AG04449 (cell line): Measurements from ENCODE around the gene SLC5A9.

Experiments
- CTCF ChIA-PET: fragments of 350-600 bp; formaldehyde crosslinking; extraction: SDS; loops from one replicate; lab custom pipeline; 2021; ENCODE audit warnings: antibody characterized with exemption; lab: Yijun Ruan, JAX
- POLR2A ChIA-PET: fragments of 400-600, 350-600 bp; formaldehyde crosslinking; extraction: SDS; loops from one replicate; lab custom pipeline; 2020; ENCODE audit warnings: antibody characterized with exemption, inconsistent platforms; lab: Yijun Ruan, JAX
- DNase-seq: peaks from one replicate; pipeline ENCODE4 v3.0.0-alpha.2; 2010; ENCODE audit warnings: low read depth, low spot score
- H3K4me3 ChIP-seq: 2 replicates; pipeline ENCODE4 v1.5.1; 2011; ENCODE audit warnings: low read depth, mild to moderate bottlenecking, control low read depth, low read length
- CTCF ChIP-seq: IDR thresholded peaks from one replicate; pipeline ENCODE4 v1.5.1; 2011; ENCODE audit warnings: mild to moderate bottlenecking, moderate library complexity, low read length, control low read depth, inconsistent platforms; ENCODE audit not compliant: insufficient read depth; ENCODE audit errors: missing control alignments

SLC5A9 gene

GRCh38 chr1:48222501-48223242 is at the start of gene SLC5A9:
Gene SLC5A9 (plus strand): TSS chr1:48222716. CDS start chr1:48222737, 21 bp downstream.
- ChIA-PET CTCF (no interaction called here), POLR2A (no interaction called here)
- no peak for TF ChIP-seq CTCF
- no peak within 1 kb of the TSS for H3K4me3 ChIP-seq
- no peak for DNase-seq

GRCh38 chr1:48175116-48175515 is 47.4 kb upstream of the SLC5A9 start:
- H3K4me3 ChIP-seq, result no peak overlapping the region
- no peak for DNase-seq
- POLR2A ChIA-PET, result no interaction called here
- TF ChIP-seq CTCF, result no peak
- CTCF ChIA-PET, result no interaction called here

- no peak for TF ChIP-seq CTCF
- no peak overlapping the region for H3K4me3 ChIP-seq
- DNase-seq, result no peak
- CTCF ChIA-PET, result no interaction called here
- POLR2A ChIA-PET, result no interaction called here
These were observed 45.3 kb upstream of the SLC5A9 start for GRCh38 chr1:48177257-48177656.

- no peak for DNase-seq
- CTCF ChIA-PET, result no interaction called here
These were observed 40.7 kb upstream of the SLC5A9 start for GRCh38 chr1:48181669-48182367.

GRCh38 chr1:48182439-48182838 is 40.1 kb upstream of the SLC5A9 start:
- TF ChIP-seq CTCF, result no peak
- DNase-seq, result no peak
- H3K4me3 ChIP-seq, result no peak overlapping the region
- ChIA-PET POLR2A (no interaction called here), CTCF (no interaction called here)

More at GRCh38 chr1:48181669-48182367, 40.7 kb upstream of the SLC5A9 start:
- TF ChIP-seq CTCF, result no peak
- POLR2A ChIA-PET, result no interaction called here
- H3K4me3 ChIP-seq, result no peak overlapping the region

- H3K4me3 ChIP-seq, result no peak overlapping the region
- DNase-seq, result no peak
- ChIA-PET CTCF (no interaction called here), POLR2A (no interaction called here)
- TF ChIP-seq CTCF, result no peak
These were observed 36.1 kb upstream of the SLC5A9 start for GRCh38 chr1:48186306-48186839.
